T-cell (primary cell): ENCODE data around the gene DCAF10. TPM values are rescaled to one million over a fixed set of nuclear protein-coding genes. Genes with fewer than 3 reads are reported as not detected.

Experiments
- ATAC-seq, 4 experiments: fragments of 200-7000 bp in 3 of 4; fragments of 150-1000 bp in 1 of 4; cut with Tn5 transposase; replicated peaks in 1 of 4; 1 replicate in 3 of 4; 2 replicates in 1 of 4; pipeline ENCODE4 v1.10.0; 2021; ENCODE audit warnings: moderate library complexity in 3 of 4, mild to moderate bottlenecking in 2 of 4, moderate number of reproducible peaks in 1 of 4
- CTCF ChIA-PET, 2 donors: fragments of 300-600 bp; sonication (Branson Sonifier 250); formaldehyde crosslinking; loops; one replicate each; lab custom pipeline; 2022; ENCODE audit warnings: antibody characterized with exemption in 2 of 2; lab: Charles Lee
- POLR2A ChIA-PET, 2 donors: fragments of 300-600 bp; sonication (Branson Sonifier 250); formaldehyde crosslinking; loops; one replicate each; lab custom pipeline; 2022; ENCODE audit warnings: antibody characterized with exemption in 2 of 2; lab: Charles Lee
- DNase-seq, 35 experiments: peaks; one replicate each; pipeline versions ENCODE4 v3.0.0 to v3.0.0-alpha.2; 2013 to 2023
- H3K27ac ChIP-seq: one replicate; pipeline ENCODE4 v1.5.1; 2013; ENCODE audit warnings: low read length
- H3K27me3 ChIP-seq, 2 experiments: replicated peaks in 1 of 2; 1 replicate in 1 of 2; 2 replicates in 1 of 2; pipeline versions ENCODE4 v1.6.1 to v1.7.0; 2013; ENCODE audit warnings: low read length in 1 of 2, mixed read lengths in 1 of 2; ENCODE audit not compliant: control insufficient read depth in 2 of 2, insufficient read depth in 2 of 2; ENCODE audit errors: extremely low read depth in 1 of 2
- H3K36me3 ChIP-seq, 2 donors: 1 replicate in 1 of 2; 2 replicates in 1 of 2; pipeline versions ENCODE4 v1.6.1 to v1.7.0; 2013; ENCODE audit warnings: low read length in 1 of 2; ENCODE audit not compliant: control insufficient read depth in 2 of 2, insufficient read depth in 1 of 2; ENCODE audit errors: extremely low read depth in 1 of 2
- H3K4me1 ChIP-seq, 2 experiments: 1 replicate in 1 of 2; 2 replicates in 1 of 2; pipeline versions ENCODE4 v1.6.1 to v1.7.0; 2013; ENCODE audit warnings: low read length in 2 of 2, mixed read lengths in 1 of 2; ENCODE audit not compliant: insufficient read depth in 2 of 2, control insufficient read depth in 1 of 2; ENCODE audit errors: extremely low read depth in 1 of 2
- H3K4me3 ChIP-seq, 2 donors: 1 replicate in 1 of 2; 2 replicates in 1 of 2; pipeline versions ENCODE4 v1.5.1 to v1.7.0; 2013; ENCODE audit warnings: mild to moderate bottlenecking in 2 of 2, low read length in 1 of 2, moderate library complexity in 1 of 2; ENCODE audit not compliant: control insufficient read depth in 1 of 2; ENCODE audit errors: extremely low read depth in 1 of 2
- H3K9me3 ChIP-seq: 2 replicates; pipeline ENCODE4 v1.7.0; 2013
- H3K27ac Mint-ChIP-seq, 2 donors: one replicate each; pipeline ENCODE4 v1.8.0; 2020 to 2021; ENCODE audit warnings: mild to moderate bottlenecking in 2 of 2, mixed read lengths in 2 of 2
- H3K27me3 Mint-ChIP-seq, 2 donors: one replicate each; pipeline ENCODE4 v1.8.0; 2021 to 2022; ENCODE audit warnings: mixed read lengths in 2 of 2
- H3K36me3 Mint-ChIP-seq: one replicate; pipeline ENCODE4 v1.8.0; 2021; ENCODE audit warnings: mixed read lengths
- H3K4me1 Mint-ChIP-seq, 3 donors: one replicate each; pipeline ENCODE4 v1.8.0; 2020 to 2022; ENCODE audit warnings: mixed read lengths in 3 of 3, mild to moderate bottlenecking in 1 of 3
- H3K4me3 Mint-ChIP-seq, 3 donors: one replicate each; pipeline ENCODE4 v1.8.0; 2020 to 2022; ENCODE audit warnings: mild to moderate bottlenecking in 3 of 3, mixed read lengths in 3 of 3, moderate library complexity in 3 of 3
- H3K9me3 Mint-ChIP-seq, 3 donors: one replicate each; pipeline ENCODE4 v1.8.0; 2020 to 2022; ENCODE audit warnings: mixed read lengths in 3 of 3
- WGBS: methylation state at CpG from one replicate; pipeline ENCODE4 v1.1.5; 2013; ENCODE audit warnings: missing lambda C conversion rate; ENCODE audit not compliant: insufficient coverage; 5-methylcytosine and 5-hydroxymethylcytosine counted together
- total RNA-seq, 35 experiments: library from RNA in 6 of 35; stranded (reverse) in 6 of 35; fragments of 120-200 nt in 1 of 35; gene quantifications; one replicate each; pipeline versions ENCODE4 v1.2.1 to v1.2.4 and lab custom pipeline; 2013 to 2026

DCAF10 gene
- total RNA-seq, 5 donors from 2014 or later (not counting 1 experiment from before 2014, with no cell fraction given): 18.4 to 20.9 (median 19.2) TPM

DNA sequence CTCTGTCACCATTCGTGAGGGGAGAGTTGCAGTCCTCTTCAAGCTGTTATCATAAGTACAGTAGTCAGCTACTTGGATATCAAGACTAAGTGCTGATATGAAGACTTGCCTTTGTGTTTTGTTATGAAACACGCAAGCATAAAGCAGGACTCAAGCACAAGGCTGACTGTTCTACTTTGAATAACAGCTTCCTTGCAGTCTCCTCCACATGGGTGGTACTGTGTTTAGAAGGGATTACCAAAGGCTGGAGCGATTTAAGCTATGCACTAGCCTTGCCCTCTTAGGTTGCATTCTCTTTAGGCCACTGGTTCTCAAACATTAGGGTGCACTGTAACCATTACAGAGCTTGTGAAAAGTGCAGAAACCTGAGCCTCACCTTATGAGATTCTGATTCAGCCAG is 61.9 kb downstream of the DCAF10 start:
- H3K27ac Mint-ChIP-seq: no peak overlapping the region
- no peak overlapping the region for H3K4me3 ChIP-seq
- peaks cover 3 to 40% of the 10 kb centered on the region in 2 donors for H3K36me3 ChIP-seq
- H3K9me3 Mint-ChIP-seq: no peaks in the 10 kb centered on the region
- no peaks in the 10 kb centered on the region for H3K4me1 ChIP-seq
- POLR2A ChIA-PET: no interaction called here
- DNase-seq: no peak
- no peak overlapping the region for H3K27ac ChIP-seq
- WGBS: 90% methylated on average over 2 of the region's 3 CpGs
- H3K4me1 Mint-ChIP-seq: no peaks in the 10 kb centered on the region
- no peaks in the 10 kb centered on the region for H3K27me3 ChIP-seq
- no peaks in the 10 kb centered on the region for H3K9me3 ChIP-seq
- CTCF ChIA-PET: no interaction called here
- H3K36me3 Mint-ChIP-seq: peaks cover 36% of the 10 kb centered on the region
- no peak for ATAC-seq
- H3K27me3 Mint-ChIP-seq: no peaks in the 10 kb centered on the region
- no peak overlapping the region for H3K4me3 Mint-ChIP-seq

DNA sequence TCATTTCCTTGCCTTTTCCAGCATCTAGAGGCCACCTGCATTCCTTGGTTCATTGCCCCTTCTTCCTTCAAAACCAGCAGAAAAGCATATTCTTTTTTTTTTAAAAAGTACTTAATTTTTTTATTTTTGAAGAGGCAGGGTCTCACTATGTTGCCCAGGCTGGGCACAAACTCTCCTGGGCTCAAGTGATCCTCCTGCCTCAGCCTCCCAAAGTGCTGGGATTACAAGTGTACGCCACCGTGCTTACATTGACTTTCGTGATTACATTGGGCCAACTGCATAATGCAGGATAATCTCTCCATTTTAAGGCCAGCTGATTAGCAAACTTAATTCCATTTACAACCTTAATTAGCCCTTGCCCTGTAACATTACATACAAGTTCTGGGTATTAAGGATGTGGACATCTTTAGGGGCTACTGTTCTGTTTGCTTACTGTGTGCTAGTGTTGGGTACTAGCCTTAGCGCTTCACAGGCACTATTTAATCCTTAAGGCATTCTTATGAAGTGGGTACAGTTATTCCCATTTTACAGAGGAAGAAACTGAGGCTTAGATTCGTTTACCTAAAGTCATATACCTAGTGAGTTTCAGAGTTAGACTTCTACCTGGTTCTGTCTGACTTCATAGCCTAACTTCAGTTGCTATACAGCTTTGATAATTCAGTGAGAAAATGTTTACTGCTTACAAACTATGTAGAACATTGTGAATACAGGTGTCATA is 69.6 kb downstream of the DCAF10 start:
- Histone ChIP-seq H3K9me3 (no peaks in the 10 kb centered on the region), H3K4me1 (no peaks in the 10 kb centered on the region), H3K27me3 (no peaks in the 10 kb centered on the region), H3K36me3 (peaks cover 0 to 6% of the 10 kb centered on the region in 2 donors), H3K27ac (no peak overlapping the region), H3K4me3 (no peak overlapping the region)
- POLR2A ChIA-PET: no interaction called here
- Mint-ChIP-seq H3K27ac (no peak overlapping the region), H3K27me3 (no peaks in the 10 kb centered on the region), H3K4me3 (no peak overlapping the region), H3K4me1 (no peaks in the 10 kb centered on the region), H3K9me3 (no peaks in the 10 kb centered on the region), H3K36me3 (peaks cover 6% of the 10 kb centered on the region)
- 100% methylated on average over 1 of the region's 5 CpGs for WGBS
- CTCF ChIA-PET: interaction anchor here in 1 of 2 donors (0.6 kb wide), 2 partner anchors 16 to 46 kb away, joined by 4 to 7 read pairs; no protein-coding TSS in a partner anchor
- DNase-seq (no peak), ATAC-seq (no peak)

DNA sequence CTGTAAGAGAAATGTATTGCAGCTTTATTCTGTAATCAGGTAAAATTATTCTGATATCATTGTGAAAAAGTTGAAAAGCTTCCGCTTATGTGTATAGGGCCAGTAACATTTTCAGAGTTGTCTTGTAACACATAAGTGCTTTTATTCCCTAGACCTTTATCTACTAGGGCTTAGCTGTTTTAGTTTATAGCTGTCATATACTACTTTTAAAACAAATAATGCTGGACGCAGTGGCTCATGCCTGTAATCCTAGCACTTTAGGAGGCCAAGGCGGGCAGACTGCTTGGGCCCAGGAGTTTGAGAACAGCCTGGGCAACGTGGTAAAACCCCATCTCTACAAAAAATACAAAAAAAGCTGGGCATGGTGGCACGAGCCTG is 70.2 kb downstream of the DCAF10 start:
- ChIA-PET POLR2A (interaction anchor here in 1 of 2 donors (0.5 kb wide), 1 partner anchor 262 kb away, joined by 14 read pairs; no protein-coding TSS in a partner anchor), CTCF (interaction anchor here in 1 of 2 donors (0.6 kb wide), 2 partner anchors 17 to 34 kb away, joined by 4 to 5 read pairs; no protein-coding TSS in a partner anchor)
- H3K27me3 ChIP-seq: no peaks in the 10 kb centered on the region
- no peak for ATAC-seq
- Mint-ChIP-seq H3K36me3 (peaks cover 7% of the 10 kb centered on the region), H3K4me3 (no peak overlapping the region), H3K27me3 (no peaks in the 10 kb centered on the region), H3K9me3 (no peaks in the 10 kb centered on the region), H3K4me1 (no peaks in the 10 kb centered on the region), H3K27ac (no peak overlapping the region)
- no peaks in the 10 kb centered on the region for H3K9me3 ChIP-seq
- no peak overlapping the region for H3K4me3 ChIP-seq
- WGBS: 100% methylated on average over 2 of the region's 5 CpGs
- H3K4me1 ChIP-seq: no peaks in the 10 kb centered on the region
- no peak overlapping the region for H3K27ac ChIP-seq
- peaks cover 0 to 6% of the 10 kb centered on the region in 2 donors for H3K36me3 ChIP-seq
- no peak for DNase-seq

DNA sequence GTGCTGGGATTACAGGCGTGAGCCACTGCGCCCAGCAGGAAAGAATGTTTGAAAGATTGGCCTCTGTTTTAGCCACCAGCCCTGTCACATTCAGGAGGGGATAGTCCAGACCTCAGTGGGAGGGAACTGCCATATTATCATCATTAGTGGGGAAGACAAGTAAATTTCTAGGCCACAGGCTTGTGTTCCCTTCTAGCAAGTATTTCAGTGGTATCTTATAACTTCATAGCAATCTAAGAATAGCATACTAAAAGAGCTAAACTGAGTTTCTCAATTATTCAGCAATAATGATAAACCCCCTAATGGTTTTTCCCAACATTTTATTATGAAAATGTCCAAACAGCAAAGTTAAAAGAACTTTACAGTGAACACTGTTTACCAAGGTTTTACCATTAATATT is 73.4 kb downstream of the DCAF10 start:
- Histone ChIP-seq H3K27ac (no peak overlapping the region), H3K4me3 (no peak overlapping the region), H3K27me3 (no peaks in the 10 kb centered on the region), H3K4me1 (no peaks in the 10 kb centered on the region), H3K36me3 (peaks cover 4 to 6% of the 10 kb centered on the region in 2 donors), H3K9me3 (no peaks in the 10 kb centered on the region)
- ATAC-seq: no peak
- ChIA-PET CTCF (no interaction called here), POLR2A (no interaction called here)
- H3K9me3 Mint-ChIP-seq: no peaks in the 10 kb centered on the region
- WGBS: no CpG with 5 or more reads among the region's 2 CpGs
- no peak for DNase-seq
- no peak overlapping the region for H3K4me3 Mint-ChIP-seq
- no peaks in the 10 kb centered on the region for H3K4me1 Mint-ChIP-seq
- no peak overlapping the region for H3K27ac Mint-ChIP-seq
- peaks cover 22% of the 10 kb centered on the region for H3K36me3 Mint-ChIP-seq
- no peaks in the 10 kb centered on the region for H3K27me3 Mint-ChIP-seq

DNA sequence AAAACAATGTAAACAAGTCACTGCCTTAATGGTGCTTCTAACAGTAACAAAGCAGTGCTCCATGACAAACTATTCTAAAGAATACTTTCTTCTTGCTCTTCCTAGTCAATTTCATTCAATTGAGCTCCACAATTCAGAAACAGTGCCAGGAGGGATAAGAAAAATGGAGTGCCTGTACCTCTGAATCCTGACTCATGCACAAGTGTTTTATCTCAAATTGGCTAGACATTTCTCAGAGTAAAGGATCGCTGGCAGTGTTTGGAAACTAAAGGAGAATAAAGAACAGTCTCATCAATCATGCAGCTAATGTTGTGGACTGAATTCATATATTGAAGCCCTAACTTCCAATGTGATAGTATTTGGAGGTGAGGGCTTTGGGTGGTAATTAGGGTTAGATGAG is 75.8 kb downstream of the DCAF10 start:
- no peaks in the 10 kb centered on the region for H3K4me1 ChIP-seq
- H3K27ac ChIP-seq: no peak overlapping the region
- POLR2A ChIA-PET: no interaction called here
- no peaks in the 10 kb centered on the region for H3K9me3 ChIP-seq
- DNase-seq: no peak
- H3K36me3 ChIP-seq: peaks cover 0 to 9% of the 10 kb centered on the region in 2 donors
- no peak overlapping the region for H3K4me3 Mint-ChIP-seq
- H3K27ac Mint-ChIP-seq: no peak overlapping the region
- WGBS: no CpG with 5 or more reads among the region's 1 CpG
- no peaks in the 10 kb centered on the region for H3K9me3 Mint-ChIP-seq
- no peak for ATAC-seq
- H3K27me3 Mint-ChIP-seq: no peaks in the 10 kb centered on the region
- no peak overlapping the region for H3K4me3 ChIP-seq
- CTCF ChIA-PET: interaction anchor here in 1 of 2 donors (0.6 kb wide), 1 partner anchor 23 kb away, joined by 3 read pairs; no protein-coding TSS in a partner anchor
- no peaks in the 10 kb centered on the region for H3K27me3 ChIP-seq
- H3K4me1 Mint-ChIP-seq: no peaks in the 10 kb centered on the region
- peaks cover 30% of the 10 kb centered on the region for H3K36me3 Mint-ChIP-seq

DNA sequence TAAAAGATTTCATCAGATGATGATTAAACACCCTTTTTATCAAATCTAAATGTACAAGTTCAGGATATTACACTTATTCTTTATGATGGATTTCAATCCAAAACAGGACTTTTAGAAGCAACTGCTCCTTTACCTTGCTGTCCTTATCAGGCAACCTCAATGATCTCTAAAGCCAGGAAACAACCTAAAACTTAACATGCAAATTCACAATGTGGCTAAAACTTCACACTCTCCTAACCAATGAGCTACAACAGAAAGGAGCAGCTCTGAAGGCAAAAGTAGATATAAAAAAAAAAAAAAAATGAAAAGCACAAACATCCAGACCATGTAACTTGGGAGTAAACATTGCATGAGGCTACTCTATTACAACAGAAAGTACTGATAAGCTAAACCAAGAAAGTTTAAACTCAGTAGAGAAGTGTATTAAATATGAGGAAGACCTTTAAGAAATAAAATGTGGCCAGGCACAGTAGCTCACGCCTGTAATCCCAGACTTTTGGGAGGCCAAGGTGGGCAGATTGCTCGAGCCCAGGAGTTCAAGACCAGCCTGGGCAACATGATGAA is 80.4 kb downstream of the DCAF10 start:
- H3K9me3 Mint-ChIP-seq: no peaks in the 10 kb centered on the region
- no peak overlapping the region for H3K4me3 Mint-ChIP-seq
- 83% methylated on average over 2 of the region's 2 CpGs for WGBS
- H3K27me3 ChIP-seq: no peaks in the 10 kb centered on the region
- H3K4me1 ChIP-seq: no peaks in the 10 kb centered on the region
- no peaks in the 10 kb centered on the region for H3K9me3 ChIP-seq
- POLR2A ChIA-PET: interaction anchor here in 1 of 2 donors (0.6 kb wide), 1 partner anchor 18 kb away, joined by 6 read pairs; no protein-coding TSS in a partner anchor
- H3K27ac Mint-ChIP-seq: no peak overlapping the region
- H3K4me3 ChIP-seq: no peak overlapping the region
- CTCF ChIA-PET: interaction anchor here (0.6 to 0.7 kb wide), 2 partner anchors 28 to 1057 kb away, joined by 3 to 4 read pairs; no protein-coding TSS in a partner anchor
- no peak overlapping the region for H3K27ac ChIP-seq
- no peaks in the 10 kb centered on the region for H3K4me1 Mint-ChIP-seq
- DNase-seq: no peak
- H3K36me3 Mint-ChIP-seq: peaks cover 32% of the 10 kb centered on the region
- no peaks in the 10 kb centered on the region for H3K27me3 Mint-ChIP-seq
- ATAC-seq: no peak
- peaks cover 0 to 13% of the 10 kb centered on the region in 2 donors for H3K36me3 ChIP-seq
